Stimulated activated effector memory CD8-positive, alpha-beta T cell treated with anti-CD3 and anti-CD28 coated beads, Interleukin-12 subunit alpha, Interleukin-12 subunit beta, amount 100 ng/mL, for 72 hours (primary cell): Measurements from ENCODE around the gene RAB27A.
"Not testable (repeated sequence)": the region's sequence is repeated elsewhere in the genome, so short reads cannot be mapped to it uniquely, and the experiment has no call there.

Experiments used
- ATAC-seq: fragments of 150-1000 bp; cut with Tn5 transposase; 2 replicates; pipeline ENCODE4 v1.10.0; 2021
- DNase-seq, 2 donors: peaks; one replicate each; pipeline ENCODE4 v3.0.0; 2021 to 2022; ENCODE audit warnings: low spot score in 2 of 2
- H3K27ac Mint-ChIP-seq: one replicate; pipeline ENCODE4 v1.8.0; 2022; ENCODE audit warnings: mild to moderate bottlenecking, mixed read lengths
- H3K36me3 Mint-ChIP-seq: one replicate; pipeline ENCODE4 v1.8.0; 2022; ENCODE audit warnings: mild to moderate bottlenecking, mixed read lengths
- H3K4me1 Mint-ChIP-seq: one replicate; pipeline ENCODE4 v1.8.0; 2022; ENCODE audit warnings: mixed read lengths
- H3K4me3 Mint-ChIP-seq: one replicate; pipeline ENCODE4 v1.8.0; 2022; ENCODE audit warnings: mild to moderate bottlenecking, mixed read lengths
- H3K9me3 Mint-ChIP-seq: one replicate; pipeline ENCODE4 v1.8.0; 2022; ENCODE audit warnings: mixed read lengths

RAB27A gene

GRCh38 chr15:55288006-55288717 is 1.5 kb downstream of the RAB27A start:
- DNase-seq: no peak
- Mint-ChIP-seq H3K27ac (peak overlapping the region; percentile 94), H3K4me3 (peak overlapping the region; percentile 96), H3K36me3 (peaks cover 71% of the 10 kb centered on the region), H3K9me3 (no peaks in the 10 kb centered on the region), H3K4me1 (peaks cover 54% of the 10 kb centered on the region)
- no peak for ATAC-seq

- DNase-seq: peak in 1 of 2 donors; percentile 57
- peaks cover 65% of the 10 kb centered on the region for H3K4me1 Mint-ChIP-seq
- not testable (repeated sequence) for ATAC-seq, H3K9me3 Mint-ChIP-seq
- peak overlapping the region; percentile 94 for H3K27ac Mint-ChIP-seq
- peak overlapping the region; percentile 96 for H3K4me3 Mint-ChIP-seq
- H3K36me3 Mint-ChIP-seq: peaks cover 86% of the 10 kb centered on the region
Measured at GRCh38 chr15:55286442-55287189, 3.0 kb downstream of the RAB27A start.

- Mint-ChIP-seq H3K9me3 (no peaks in the 10 kb centered on the region), H3K36me3 (peaks cover 100% of the 10 kb centered on the region), H3K27ac (peak overlapping the region; percentile 94), H3K4me3 (peak overlapping the region; percentile 96), H3K4me1 (peaks cover 79% of the 10 kb centered on the region)
- DNase-seq: no peak
- ATAC-seq: no peak
Measured at GRCh38 chr15:55284426-55284825, 5.2 kb downstream of the RAB27A start.

GRCh38 chr15:55283379-55284147 is 6.0 kb downstream of the RAB27A start:
- peaks cover 87% of the 10 kb centered on the region for H3K4me1 Mint-ChIP-seq
- ATAC-seq: peak; percentile 39
- peak in 1 of 2 donors; percentile 72 for DNase-seq
- peak overlapping the region; percentile 96 for H3K4me3 Mint-ChIP-seq
- H3K27ac Mint-ChIP-seq: peak overlapping the region; percentile 94
- H3K9me3 Mint-ChIP-seq: no peaks in the 10 kb centered on the region
- peaks cover 100% of the 10 kb centered on the region for H3K36me3 Mint-ChIP-seq

GRCh38 chr15:55282284-55282833 is 7.3 kb downstream of the RAB27A start:
- Mint-ChIP-seq H3K4me3 (peak overlapping the region; percentile 96), H3K4me1 (peaks cover 97% of the 10 kb centered on the region), H3K36me3 (peaks cover 100% of the 10 kb centered on the region), H3K27ac (peak overlapping the region; percentile 94), H3K9me3 (no peaks in the 10 kb centered on the region)
- DNase-seq (peak in 1 of 2 donors; percentile 75), ATAC-seq (peak; percentile 42)

GRCh38 chr15:55281517-55282228 is 7.9 kb downstream of the RAB27A start:
- Mint-ChIP-seq H3K27ac (peak overlapping the region; percentile 94), H3K9me3 (no peaks in the 10 kb centered on the region), H3K4me3 (peak overlapping the region; percentile 96), H3K4me1 (peaks cover 97% of the 10 kb centered on the region), H3K36me3 (peaks cover 100% of the 10 kb centered on the region)
- DNase-seq: no peak
- no peak for ATAC-seq

- peak overlapping the region; percentile 94 for H3K27ac Mint-ChIP-seq
- ATAC-seq, DNase-seq, H3K9me3 Mint-ChIP-seq: not testable (repeated sequence)
- H3K36me3 Mint-ChIP-seq: peaks cover 100% of the 10 kb centered on the region
- H3K4me3 Mint-ChIP-seq: peak overlapping the region; percentile 96
- peaks cover 97% of the 10 kb centered on the region for H3K4me1 Mint-ChIP-seq
Measured at GRCh38 chr15:55280589-55280988, 9.0 kb downstream of the RAB27A start.

GRCh38 chr15:55279746-55280351 is 9.8 kb downstream of the RAB27A start:
- ATAC-seq (peak; percentile 86), DNase-seq (peak in 1 of 2 donors; percentile 81)
- Mint-ChIP-seq H3K4me3 (peak overlapping the region; percentile 96), H3K36me3 (peaks cover 100% of the 10 kb centered on the region), H3K4me1 (peaks cover 97% of the 10 kb centered on the region), H3K9me3 (no peaks in the 10 kb centered on the region), H3K27ac (peak overlapping the region; percentile 94)

GRCh38 chr15:55279100-55279745 is 10.4 kb downstream of the RAB27A start:
- Mint-ChIP-seq H3K4me1 (peaks cover 94% of the 10 kb centered on the region), H3K27ac (peak overlapping the region; percentile 94), H3K9me3 (no peaks in the 10 kb centered on the region), H3K36me3 (peaks cover 100% of the 10 kb centered on the region), H3K4me3 (peak overlapping the region; percentile 96)
- ATAC-seq (no peak), DNase-seq (peak in 1 of 2 donors; percentile 56)

GRCh38 chr15:55277715-55278114 is 11.9 kb downstream of the RAB27A start:
- peak overlapping the region; percentile 96 for H3K4me3 Mint-ChIP-seq
- H3K4me1 Mint-ChIP-seq: peaks cover 95% of the 10 kb centered on the region
- H3K27ac Mint-ChIP-seq: peak overlapping the region; percentile 94
- ATAC-seq (no peak), DNase-seq (no peak)
- H3K9me3 Mint-ChIP-seq: peaks cover under 1% of the 10 kb centered on the region
- H3K36me3 Mint-ChIP-seq: peaks cover 100% of the 10 kb centered on the region

GRCh38 chr15:55277116-55277564 is 12.5 kb downstream of the RAB27A start:
- peak in 1 of 2 donors; percentile 84 for DNase-seq
- peaks cover 95% of the 10 kb centered on the region for H3K4me1 Mint-ChIP-seq
- H3K27ac Mint-ChIP-seq: peak overlapping the region; percentile 94
- ATAC-seq: peak; percentile 78
- peaks cover 2% of the 10 kb centered on the region for H3K9me3 Mint-ChIP-seq
- H3K36me3 Mint-ChIP-seq: peaks cover 100% of the 10 kb centered on the region
- peak overlapping the region; percentile 96 for H3K4me3 Mint-ChIP-seq

GRCh38 chr15:55276324-55276723 is 13.3 kb downstream of the RAB27A start:
- H3K4me3 Mint-ChIP-seq: peak overlapping the region; percentile 96
- H3K4me1 Mint-ChIP-seq: peaks cover 93% of the 10 kb centered on the region
- H3K27ac Mint-ChIP-seq: peak overlapping the region; percentile 94
- DNase-seq (peak in 1 of 2 donors; percentile 60), ATAC-seq (no peak)
- H3K9me3 Mint-ChIP-seq: peaks cover 2% of the 10 kb centered on the region
- peaks cover 99% of the 10 kb centered on the region for H3K36me3 Mint-ChIP-seq

GRCh38 chr15:55270291-55270690 is 19.3 kb downstream of the RAB27A start:
- H3K27ac Mint-ChIP-seq: peak overlapping the region; percentile 90
- H3K4me1 Mint-ChIP-seq: peaks cover 92% of the 10 kb centered on the region
- peak overlapping the region; percentile 72 for H3K4me3 Mint-ChIP-seq
- peaks cover 2% of the 10 kb centered on the region for H3K9me3 Mint-ChIP-seq
- ATAC-seq: peak; percentile 40
- peaks cover 99% of the 10 kb centered on the region for H3K36me3 Mint-ChIP-seq
- DNase-seq: no peak
